SU-DHL-6 (cell line): ENCODE results near the gene POLG.
A peak's percentile ranks its signal among the peaks of the same experiment; 100 is the strongest.

Experiments
- H2AFZ ChIP-seq: fragments of 200-600 bp; sonication (generic); 2 replicates; pipeline ENCODE4 v1.6.1; 2014; ENCODE audit warnings: low read depth, mild to moderate bottlenecking, moderate library complexity, mixed read lengths, antibody characterized with exemption, low read length; ENCODE audit not compliant: severe bottlenecking
- H3F3A ChIP-seq: fragments of 200-600 bp; shearing (Covaris generic); 2 replicates; pipeline ENCODE4 v1.6.0; 2016; ENCODE audit warnings: antibody characterized with exemption, mild to moderate bottlenecking; ENCODE audit not compliant: insufficient read depth
- H3K27ac ChIP-seq: fragments of 200-600 bp; sonication (generic); 2 replicates; pipeline ENCODE4 v1.5.1; 2016; ENCODE audit warnings: low read depth, mild to moderate bottlenecking, low read length, moderate library complexity, mixed read lengths
- H3K27me3 ChIP-seq: fragments of 200-600 bp; sonication (generic), shearing (Covaris generic); 2 replicates; pipeline ENCODE4 v1.6.0; 2014; ENCODE audit warnings: mild to moderate bottlenecking, low read length
- H3K36me3 ChIP-seq: fragments of 200-600 bp; sonication (generic); 2 replicates; pipeline ENCODE4 v1.6.1; 2014; ENCODE audit warnings: mild to moderate bottlenecking, low read length, mixed read lengths
- H3K4me2 ChIP-seq: fragments of 300-600, 200-600 bp; shearing (Covaris generic), sonication (generic); 2 replicates; pipeline ENCODE4 v1.6.0; 2014; ENCODE audit warnings: low read length, low read depth, mild to moderate bottlenecking; ENCODE audit not compliant: poor library complexity, severe bottlenecking
- H3K4me3 ChIP-seq: fragments of 200-600 bp; sonication (generic); 2 replicates; pipeline ENCODE4 v1.5.1; 2014; ENCODE audit warnings: antibody characterized with exemption, low read length, mild to moderate bottlenecking, mixed read lengths; ENCODE audit not compliant: insufficient read depth, poor library complexity, severe bottlenecking
- H3K79me2 ChIP-seq: fragments of 200-600 bp; sonication (generic); 2 replicates; pipeline ENCODE4 v1.6.1; 2014; ENCODE audit warnings: mild to moderate bottlenecking, low read length, moderate library complexity; ENCODE audit not compliant: insufficient read depth
- H3K9ac ChIP-seq: fragments of 200-600 bp; sonication (generic); 2 replicates; pipeline ENCODE4 v1.7.0; 2014; ENCODE audit warnings: mild to moderate bottlenecking, low read length
- H3K9me2 ChIP-seq: fragments of 200-600 bp; sonication (generic); replicated peaks from 2 replicates; pipeline ENCODE4 v1.6.1; 2014; ENCODE audit warnings: low read length; ENCODE audit not compliant: insufficient read depth
- H3K9me3 ChIP-seq: fragments of 200-600 bp; sonication (generic); 2 replicates; pipeline ENCODE4 v1.6.1; 2014; ENCODE audit warnings: low read length, mixed read lengths; ENCODE audit not compliant: insufficient read depth
- H4K20me1 ChIP-seq: fragments of 200-600 bp; sonication (generic); 2 replicates; pipeline ENCODE4 v1.6.1; 2014; ENCODE audit warnings: low read depth, mild to moderate bottlenecking, antibody characterized with exemption, low read length, moderate library complexity, mixed read lengths
- EZH2phosphoT487 ChIP-seq: fragments of 200-600 bp; sonication (generic), shearing (Covaris generic); conservative IDR thresholded peaks from 2 replicates; pipeline ENCODE4 v1.6.1; 2018; ENCODE audit warnings: mild to moderate bottlenecking, antibody characterized with exemption, low read length, moderate library complexity, mixed read lengths
- TF ChIP-seq, protein P1 (sequence below): fragments of 200-600 bp; sonication (generic); IDR thresholded peaks from one replicate; pipeline ENCODE4 v1.5.1; 2017; ENCODE audit warnings: antibody characterized with exemption, mild to moderate bottlenecking, low read length, moderate library complexity; ENCODE audit not compliant: insufficient read depth, poor library complexity, severe bottlenecking

The POLG gene

DNA sequence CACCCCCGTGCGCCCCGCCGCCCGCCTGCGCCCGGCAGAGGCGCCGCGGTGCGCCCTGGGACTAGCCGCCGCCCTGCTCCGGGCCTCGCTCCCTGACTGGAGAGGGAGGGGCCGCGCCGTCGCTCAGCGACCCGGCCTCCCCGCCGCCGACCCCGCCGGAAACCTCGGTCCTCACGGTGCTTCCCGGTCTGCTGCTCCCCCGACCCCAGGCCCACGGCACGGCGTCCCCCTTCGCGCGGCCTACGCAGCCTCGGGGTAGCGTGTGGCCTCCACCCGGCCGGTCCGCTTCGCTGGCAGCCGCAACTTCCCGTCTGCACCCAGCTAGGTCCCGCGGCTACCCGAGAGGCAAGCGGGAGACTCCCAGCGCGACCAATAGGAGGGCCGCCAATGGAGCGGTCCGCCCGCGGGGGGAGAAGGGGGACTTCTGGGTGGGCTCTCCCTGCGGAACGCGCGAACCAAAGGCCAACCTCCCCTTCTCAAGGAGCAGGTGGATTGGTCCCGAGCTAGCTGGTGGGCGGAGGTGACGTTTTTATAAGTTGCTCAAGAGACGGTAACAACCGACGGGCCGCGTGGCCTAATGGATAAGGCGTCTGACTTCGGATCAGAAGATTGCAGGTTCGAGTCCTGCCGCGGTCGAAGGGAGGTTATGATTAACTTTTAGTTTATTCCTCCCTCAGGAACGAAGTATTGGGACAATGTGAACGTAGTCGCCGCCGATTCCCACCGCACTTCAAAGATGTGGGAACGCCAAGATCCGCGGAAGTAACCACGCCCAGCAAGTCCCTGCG is at the start of gene POLG:
POLG (minus strand) TSS at position 315 of the 788 bp plus-strand sequence. CDS start 1,070 bp downstream, outside the sequence.
- peak within 1 kb of the TSS; percentile 58 for H2AFZ ChIP-seq
- H3K27me3 ChIP-seq = no peaks in the 10 kb centered on the region
- peaks cover 14% of the 10 kb centered on the region for H3F3A ChIP-seq
- H3K4me3 ChIP-seq = peak within 1 kb of the TSS; percentile 95
- H3K36me3 ChIP-seq = peaks cover 16% of the 10 kb centered on the region
- no peaks in the 10 kb centered on the region for H3K9me2 ChIP-seq
- H3K9ac ChIP-seq = peak within 1 kb of the TSS; percentile 86
- peak within 1 kb of the TSS; percentile 95 for H3K4me2 ChIP-seq
- H3K9me3 ChIP-seq = no peaks in the 10 kb centered on the region
- peaks cover 8% of the 10 kb centered on the region for H4K20me1 ChIP-seq
- H3K27ac ChIP-seq = peak within 1 kb of the TSS; percentile 74
- TF ChIP-seq, protein P1, sequence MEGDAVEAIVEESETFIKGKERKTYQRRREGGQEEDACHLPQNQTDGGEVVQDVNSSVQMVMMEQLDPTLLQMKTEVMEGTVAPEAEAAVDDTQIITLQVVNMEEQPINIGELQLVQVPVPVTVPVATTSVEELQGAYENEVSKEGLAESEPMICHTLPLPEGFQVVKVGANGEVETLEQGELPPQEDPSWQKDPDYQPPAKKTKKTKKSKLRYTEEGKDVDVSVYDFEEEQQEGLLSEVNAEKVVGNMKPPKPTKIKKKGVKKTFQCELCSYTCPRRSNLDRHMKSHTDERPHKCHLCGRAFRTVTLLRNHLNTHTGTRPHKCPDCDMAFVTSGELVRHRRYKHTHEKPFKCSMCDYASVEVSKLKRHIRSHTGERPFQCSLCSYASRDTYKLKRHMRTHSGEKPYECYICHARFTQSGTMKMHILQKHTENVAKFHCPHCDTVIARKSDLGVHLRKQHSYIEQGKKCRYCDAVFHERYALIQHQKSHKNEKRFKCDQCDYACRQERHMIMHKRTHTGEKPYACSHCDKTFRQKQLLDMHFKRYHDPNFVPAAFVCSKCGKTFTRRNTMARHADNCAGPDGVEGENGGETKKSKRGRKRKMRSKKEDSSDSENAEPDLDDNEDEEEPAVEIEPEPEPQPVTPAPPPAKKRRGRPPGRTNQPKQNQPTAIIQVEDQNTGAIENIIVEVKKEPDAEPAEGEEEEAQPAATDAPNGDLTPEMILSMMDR = no peak
- no peak for TF ChIP-seq EZH2phosphoT487
- H3K79me2 ChIP-seq = peaks cover 38% of the 10 kb centered on the region

DNA sequence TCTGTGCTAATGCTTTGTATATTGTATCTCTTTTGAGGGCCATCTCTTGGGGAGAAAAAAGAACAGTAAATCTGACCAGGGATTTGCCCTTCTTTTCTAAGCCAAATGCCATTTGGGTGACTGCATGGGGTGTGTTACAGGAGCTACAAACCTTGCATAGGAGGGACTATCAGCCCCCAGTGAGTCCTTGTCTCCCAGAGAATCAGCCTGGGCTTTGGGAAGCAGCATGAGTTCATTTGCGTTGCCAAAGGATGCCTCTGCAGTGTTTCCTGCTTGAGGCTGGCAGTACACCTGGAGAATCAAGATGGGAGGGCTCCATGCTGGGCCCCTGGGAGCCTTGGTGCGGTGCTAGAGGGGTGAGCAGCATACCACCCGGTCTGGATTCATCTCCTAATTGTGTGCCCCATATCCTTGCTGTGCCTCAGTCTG is 49.6 kb upstream of the POLG start:
- H3K9me3 ChIP-seq = no peaks in the 10 kb centered on the region
- H3K27me3 ChIP-seq = no peaks in the 10 kb centered on the region
- no peaks in the 10 kb centered on the region for H3K79me2 ChIP-seq
- no peak for TF ChIP-seq EZH2phosphoT487
- TF ChIP-seq, protein P1 = no peak
- H3K36me3 ChIP-seq = no peaks in the 10 kb centered on the region
- no peak overlapping the region for H3K27ac ChIP-seq
- no peaks in the 10 kb centered on the region for H4K20me1 ChIP-seq
- H3F3A ChIP-seq = no peaks in the 10 kb centered on the region
- no peaks in the 10 kb centered on the region for H3K9me2 ChIP-seq
- no peak overlapping the region for H3K9ac ChIP-seq
- H2AFZ ChIP-seq = no peak overlapping the region
- no peak overlapping the region for H3K4me2 ChIP-seq
- H3K4me3 ChIP-seq = no peak overlapping the region

DNA sequence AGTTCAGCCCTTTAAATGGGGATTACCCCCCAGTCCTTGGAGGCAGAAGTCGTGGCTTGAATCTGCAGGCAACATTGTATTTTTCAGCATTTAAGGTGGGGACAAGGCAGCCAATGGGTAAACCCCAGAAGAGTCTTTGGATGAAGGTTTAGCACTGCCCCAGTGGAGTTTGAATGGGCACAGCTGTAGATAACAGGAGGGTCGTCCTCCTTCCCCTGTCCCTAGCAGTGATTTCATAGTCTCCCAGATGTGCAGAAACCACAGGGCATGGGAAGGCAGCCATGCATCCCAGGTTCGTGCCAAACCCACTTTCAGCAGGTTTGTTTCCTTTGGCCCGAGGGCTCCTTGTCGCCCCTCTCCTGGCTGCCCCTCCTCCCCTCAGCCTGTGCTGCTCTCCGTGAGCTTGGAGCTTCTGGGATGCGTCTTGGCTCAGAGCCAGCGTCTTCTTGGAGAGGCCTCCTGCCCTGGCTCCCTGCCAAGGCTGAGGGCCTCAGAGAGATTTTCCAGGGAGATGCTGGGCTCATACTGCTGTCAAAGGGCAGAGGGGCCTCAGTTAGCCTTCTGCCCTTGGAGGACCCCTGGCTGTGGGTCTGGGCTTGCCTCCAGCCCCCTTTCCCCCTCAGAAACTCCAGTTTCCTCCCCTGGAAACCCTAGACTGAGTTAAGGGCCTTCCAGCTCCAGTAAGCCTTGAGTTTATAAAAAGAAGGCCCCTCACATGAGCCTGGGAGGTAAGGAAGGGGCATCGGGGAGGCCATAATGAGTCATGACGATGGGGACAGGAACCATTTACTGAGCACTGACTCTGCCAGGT is 48.9 kb upstream of the POLG start:
- H4K20me1 ChIP-seq = no peaks in the 10 kb centered on the region
- H3K36me3 ChIP-seq = no peaks in the 10 kb centered on the region
- H3K9me3 ChIP-seq = no peaks in the 10 kb centered on the region
- no peak overlapping the region for H3K27ac ChIP-seq
- H3K4me3 ChIP-seq = no peak overlapping the region
- H3K4me2 ChIP-seq = no peak overlapping the region
- H3K27me3 ChIP-seq = no peaks in the 10 kb centered on the region
- H3K9ac ChIP-seq = no peak overlapping the region
- no peaks in the 10 kb centered on the region for H3K9me2 ChIP-seq
- TF ChIP-seq, protein P1 = no peak
- TF ChIP-seq EZH2phosphoT487 = no peak
- no peak overlapping the region for H2AFZ ChIP-seq
- H3K79me2 ChIP-seq = no peaks in the 10 kb centered on the region
- H3F3A ChIP-seq = no peaks in the 10 kb centered on the region
